Trophoblast cell (in vitro differentiated cells and primary cell): ENCODE data around the gene DPP9.
A peak's percentile ranks its signal among the peaks of the same experiment; 100 is the strongest.

Experiments used
- DNase-seq, 2 donors: peaks; one replicate each; pipeline ENCODE4 v3.0.0-alpha.2; 2016
- H2AFZ ChIP-seq: 2 replicates; pipeline ENCODE4 v1.6.1; 2013; ENCODE audit warnings: low read length, moderate library complexity, mild to moderate bottlenecking; ENCODE audit not compliant: insufficient read depth, poor library complexity
- H2AK5ac ChIP-seq: 2 replicates; pipeline ENCODE4 v1.6.1; 2013; ENCODE audit warnings: mild to moderate bottlenecking, low read length
- H2BK120ac ChIP-seq: 2 replicates; pipeline ENCODE4 v1.6.1; 2013; ENCODE audit warnings: low read length, mild to moderate bottlenecking, moderate library complexity; ENCODE audit not compliant: insufficient read depth, poor library complexity
- H2BK12ac ChIP-seq: 2 replicates; pipeline ENCODE4 v1.6.1; 2013; ENCODE audit warnings: mild to moderate bottlenecking, low read length, moderate library complexity
- H2BK5ac ChIP-seq: 2 replicates; pipeline ENCODE4 v1.6.1; 2013; ENCODE audit warnings: low read length, low read depth, moderate library complexity, mild to moderate bottlenecking; ENCODE audit not compliant: poor library complexity
- H3K14ac ChIP-seq: 2 replicates; pipeline ENCODE4 v1.6.1; 2013; ENCODE audit warnings: mild to moderate bottlenecking, low read length
- H3K18ac ChIP-seq: 2 replicates; pipeline ENCODE4 v1.6.1; 2013; ENCODE audit warnings: mild to moderate bottlenecking, low read length
- H3K23ac ChIP-seq: 2 replicates; pipeline ENCODE4 v1.6.1; 2013; ENCODE audit warnings: low read length
- H3K27ac ChIP-seq: 2 replicates; pipeline ENCODE4 v1.5.1; 2013; ENCODE audit warnings: low read depth, mild to moderate bottlenecking, inconsistent platforms, low read length, moderate library complexity
- H3K27me3 ChIP-seq: 2 replicates; pipeline ENCODE4 v1.6.1; 2013; ENCODE audit warnings: inconsistent platforms, mild to moderate bottlenecking, low read length, moderate library complexity; ENCODE audit not compliant: insufficient read depth
- H3K36me3 ChIP-seq, 2 experiments: 1 replicate in 1 of 2; 2 replicates in 1 of 2; pipeline ENCODE4 v1.6.1; 2013; ENCODE audit warnings: low read length in 2 of 2, mild to moderate bottlenecking in 2 of 2, moderate library complexity in 1 of 2; ENCODE audit not compliant: insufficient read depth in 2 of 2, control insufficient read depth in 1 of 2
- H3K4ac ChIP-seq: 2 replicates; pipeline ENCODE4 v1.6.1; 2013; ENCODE audit warnings: low read depth, mild to moderate bottlenecking, low read length, moderate library complexity
- H3K4me1 ChIP-seq, 2 experiments: 1 replicate in 1 of 2; 2 replicates in 1 of 2; pipeline ENCODE4 v1.6.1; 2013; ENCODE audit warnings: low read length in 2 of 2, mild to moderate bottlenecking in 2 of 2, moderate library complexity in 1 of 2; ENCODE audit not compliant: insufficient read depth in 2 of 2, control insufficient read depth in 1 of 2
- H3K4me2 ChIP-seq: 2 replicates; pipeline ENCODE4 v1.6.1; 2013; ENCODE audit warnings: inconsistent platforms, mild to moderate bottlenecking, low read length, moderate library complexity
- H3K4me3 ChIP-seq: 2 replicates; pipeline ENCODE4 v1.5.1; 2013; ENCODE audit warnings: mild to moderate bottlenecking, low read depth, low read length, inconsistent platforms
- H3K79me1 ChIP-seq: one replicate; pipeline ENCODE4 v1.6.1; 2013; ENCODE audit warnings: low read length
- H3K79me2 ChIP-seq: 2 replicates; pipeline ENCODE4 v1.6.1; 2013; ENCODE audit warnings: low read length, mild to moderate bottlenecking; ENCODE audit not compliant: control insufficient read depth, insufficient read depth, poor library complexity
- H3K9ac ChIP-seq: 2 replicates; pipeline ENCODE4 v1.6.1; 2013; ENCODE audit warnings: mild to moderate bottlenecking, low read length
- H3K9me3 ChIP-seq: 2 replicates; pipeline ENCODE4 v1.6.1; 2013; ENCODE audit warnings: low read depth, mild to moderate bottlenecking, control low read depth, inconsistent platforms, low read length; ENCODE audit not compliant: insufficient read depth
- H4K12ac ChIP-seq: 2 replicates; pipeline ENCODE4 v1.6.1; 2013; ENCODE audit warnings: low read depth, mild to moderate bottlenecking, low read length, moderate library complexity
- H4K8ac ChIP-seq: 2 replicates; pipeline ENCODE4 v1.6.1; 2013; ENCODE audit warnings: low read depth, mild to moderate bottlenecking, low read length, moderate library complexity
- H4K91ac ChIP-seq: one replicate; pipeline ENCODE4 v1.6.1; 2013; ENCODE audit warnings: low read depth, mild to moderate bottlenecking, low read length, moderate library complexity
- WGBS: extraction: QIAGEN DNeasy Blood & Tissue Kit; methylation state at CpG from one replicate; pipeline ENCODE4 v1.1.7; 2013; ENCODE audit warnings: missing lambda C conversion rate; ENCODE audit not compliant: insufficient read length, insufficient coverage; ENCODE audit errors: extremely low coverage; 5-methylcytosine and 5-hydroxymethylcytosine counted together

DPP9 gene

GRCh38 chr19:4730740-4731171 is 7.1 kb upstream of the DPP9 start:
- Histone ChIP-seq H2AK5ac (no peak overlapping the region), H3K4me2 (no peak overlapping the region), H2BK12ac (no peak overlapping the region), H4K12ac (no peak overlapping the region), H3K79me1 (no peaks in the 10 kb centered on the region), H3K4me3 (no peak overlapping the region), H3K9ac (no peak overlapping the region), H3K27me3 (no peaks in the 10 kb centered on the region), H4K91ac (no peak overlapping the region), H2AFZ (no peak overlapping the region), H4K8ac (no peak overlapping the region), H3K27ac (no peak overlapping the region), H2BK5ac (no peak overlapping the region), H3K4ac (no peak overlapping the region), H3K14ac (no peak overlapping the region), H3K36me3 (no peaks in the 10 kb centered on the region), H3K18ac (no peak overlapping the region), H3K79me2 (no peaks in the 10 kb centered on the region), H3K23ac (no peak overlapping the region), H2BK120ac (no peak overlapping the region), H3K9me3 (no peaks in the 10 kb centered on the region), H3K4me1 (no peaks in the 10 kb centered on the region)
- peak in 1 of 2 donors; percentile 64 for DNase-seq
- WGBS, result no CpG with 5 or more reads among the region's 1 CpG

- H2BK12ac ChIP-seq, result no peak overlapping the region
- H3K4me1 ChIP-seq, result no peaks in the 10 kb centered on the region
- no peak overlapping the region for H4K8ac ChIP-seq
- H3K4me3 ChIP-seq, result no peak overlapping the region
- H3K36me3 ChIP-seq, result no peaks in the 10 kb centered on the region
- H2AFZ ChIP-seq, result no peak overlapping the region
- H3K79me2 ChIP-seq, result no peaks in the 10 kb centered on the region
- no peaks in the 10 kb centered on the region for H3K27me3 ChIP-seq
- no peak overlapping the region for H2BK5ac ChIP-seq
- H3K18ac ChIP-seq, result no peak overlapping the region
- no peaks in the 10 kb centered on the region for H3K9me3 ChIP-seq
- H3K79me1 ChIP-seq, result no peaks in the 10 kb centered on the region
- H3K9ac ChIP-seq, result no peak overlapping the region
- no CpG with 5 or more reads among the region's 10 CpGs for WGBS
- no peak overlapping the region for H4K91ac ChIP-seq
- no peak overlapping the region for H3K27ac ChIP-seq
- H4K12ac ChIP-seq, result no peak overlapping the region
- no peak overlapping the region for H2BK120ac ChIP-seq
- DNase-seq, result no peak
- H3K4ac ChIP-seq, result no peak overlapping the region
- H3K23ac ChIP-seq, result no peak overlapping the region
- no peak overlapping the region for H3K4me2 ChIP-seq
- H2AK5ac ChIP-seq, result no peak overlapping the region
- no peak overlapping the region for H3K14ac ChIP-seq
These were observed 5.2 kb upstream of the DPP9 start for GRCh38 chr19:4728871-4729270.

- no peak for DNase-seq
- H4K91ac ChIP-seq, result peak overlapping the region; percentile 84
- H3K4ac ChIP-seq, result peak overlapping the region; percentile 25
- peak overlapping the region; percentile 56 for H2AK5ac ChIP-seq
- H2BK120ac ChIP-seq, result peak overlapping the region; percentile 27
- H3K36me3 ChIP-seq, result peaks cover 32 to 34% of the 10 kb centered on the region in 2 experiments
- peaks cover 11% of the 10 kb centered on the region for H3K79me2 ChIP-seq
- H3K4me3 ChIP-seq, result peak overlapping the region; percentile 98
- peak overlapping the region; percentile 77 for H3K14ac ChIP-seq
- H2BK12ac ChIP-seq, result no peak overlapping the region
- peak overlapping the region; percentile 19 for H2BK5ac ChIP-seq
- peak overlapping the region; percentile 70 for H3K4me2 ChIP-seq
- H3K9me3 ChIP-seq, result no peaks in the 10 kb centered on the region
- H3K27ac ChIP-seq, result peak overlapping the region; percentile 21
- peak overlapping the region; percentile 91 for H4K8ac ChIP-seq
- H4K12ac ChIP-seq, result peak overlapping the region; percentile 67
- WGBS, result no CpG with 5 or more reads among the region's 28 CpGs
- H3K79me1 ChIP-seq, result peaks cover 5% of the 10 kb centered on the region
- H3K23ac ChIP-seq, result no peak overlapping the region
- H3K27me3 ChIP-seq, result no peaks in the 10 kb centered on the region
- peak overlapping the region; percentile 79 for H3K18ac ChIP-seq
- peaks cover 9% of the 10 kb centered on the region in 2 experiments for H3K4me1 ChIP-seq
- peak overlapping the region; percentile 81 for H2AFZ ChIP-seq
- peak overlapping the region; percentile 11 for H3K9ac ChIP-seq
These were observed 709 bp downstream of the DPP9 start for GRCh38 chr19:4722671-4723594.

DNA sequence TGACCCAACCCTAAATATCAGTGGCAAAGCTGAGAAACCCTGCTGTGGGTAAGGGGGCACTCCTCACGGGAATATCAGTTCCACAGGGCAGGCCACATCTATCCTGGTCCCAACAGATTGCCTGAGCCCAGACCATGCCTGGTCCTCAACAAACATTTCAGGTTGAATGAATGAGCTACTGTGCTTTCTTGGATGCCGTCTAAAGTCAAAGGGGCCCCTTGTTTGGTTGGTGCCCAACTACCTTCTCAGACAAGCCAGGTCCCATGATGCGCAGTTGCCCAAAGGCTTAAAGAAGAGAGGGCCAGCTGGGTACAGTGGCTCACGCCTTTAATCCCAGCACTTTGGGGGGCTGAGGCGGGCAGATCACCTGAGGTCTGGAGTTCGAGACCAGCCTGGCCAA is 2.4 kb downstream of the DPP9 start:
- H4K12ac ChIP-seq, result peak overlapping the region; percentile 24
- H2BK12ac ChIP-seq, result no peak overlapping the region
- no peaks in the 10 kb centered on the region for H3K9me3 ChIP-seq
- H3K4me2 ChIP-seq, result no peak overlapping the region
- no peak overlapping the region for H2AK5ac ChIP-seq
- H4K8ac ChIP-seq, result no peak overlapping the region
- H3K27me3 ChIP-seq, result no peaks in the 10 kb centered on the region
- no peak overlapping the region for H3K4me3 ChIP-seq
- no peak overlapping the region for H4K91ac ChIP-seq
- H3K18ac ChIP-seq, result peak overlapping the region; percentile 15
- H3K36me3 ChIP-seq, result peaks cover 45 to 47% of the 10 kb centered on the region in 2 experiments
- peaks cover 9% of the 10 kb centered on the region in 2 experiments for H3K4me1 ChIP-seq
- WGBS, result no CpG with 5 or more reads among the region's 6 CpGs
- peaks cover 11% of the 10 kb centered on the region for H3K79me2 ChIP-seq
- no peak overlapping the region for H3K14ac ChIP-seq
- no peak overlapping the region for H2AFZ ChIP-seq
- no peak overlapping the region for H3K27ac ChIP-seq
- H3K4ac ChIP-seq, result no peak overlapping the region
- H2BK120ac ChIP-seq, result no peak overlapping the region
- no peak for DNase-seq
- no peak overlapping the region for H2BK5ac ChIP-seq
- H3K23ac ChIP-seq, result no peak overlapping the region
- H3K9ac ChIP-seq, result no peak overlapping the region
- H3K79me1 ChIP-seq, result peaks cover 5% of the 10 kb centered on the region
